Bone marrow (tissue), 2 donors: ENCODE measurements around the gene KCTD16.

Source experiments
- DNase-seq, 2 donors: peaks; one replicate each; lab custom pipeline; 2025; lab: John Stamatoyannopoulos, UW

Gene KCTD16

DNA sequence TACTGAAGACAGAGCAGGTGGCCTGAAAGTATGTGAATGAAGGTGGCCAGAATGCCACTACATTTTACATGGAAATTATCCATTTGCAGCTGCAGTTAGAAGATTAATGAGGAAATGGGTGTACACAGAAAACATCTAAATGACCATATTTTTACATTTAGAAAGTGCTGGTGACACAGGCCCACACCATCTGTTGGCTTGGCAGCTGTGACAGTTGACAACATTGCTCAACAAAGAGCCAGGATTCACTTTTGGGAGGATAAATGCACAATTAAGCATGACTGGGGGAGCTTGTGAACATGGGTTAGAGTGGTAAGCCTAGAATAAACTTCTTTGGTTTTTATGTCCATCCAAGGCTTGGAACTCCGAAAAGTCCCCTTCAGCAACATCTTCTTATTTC, 360.5 kb downstream of the KCTD16 start:
- DNase-seq: no peak
